ENCODE data around the gene RNF208.
"Not testable (repeated sequence)": the region's sequence is repeated elsewhere in the genome, so short reads cannot be mapped to it uniquely, and the experiment has no call there.

The RNF208 gene

DNA sequence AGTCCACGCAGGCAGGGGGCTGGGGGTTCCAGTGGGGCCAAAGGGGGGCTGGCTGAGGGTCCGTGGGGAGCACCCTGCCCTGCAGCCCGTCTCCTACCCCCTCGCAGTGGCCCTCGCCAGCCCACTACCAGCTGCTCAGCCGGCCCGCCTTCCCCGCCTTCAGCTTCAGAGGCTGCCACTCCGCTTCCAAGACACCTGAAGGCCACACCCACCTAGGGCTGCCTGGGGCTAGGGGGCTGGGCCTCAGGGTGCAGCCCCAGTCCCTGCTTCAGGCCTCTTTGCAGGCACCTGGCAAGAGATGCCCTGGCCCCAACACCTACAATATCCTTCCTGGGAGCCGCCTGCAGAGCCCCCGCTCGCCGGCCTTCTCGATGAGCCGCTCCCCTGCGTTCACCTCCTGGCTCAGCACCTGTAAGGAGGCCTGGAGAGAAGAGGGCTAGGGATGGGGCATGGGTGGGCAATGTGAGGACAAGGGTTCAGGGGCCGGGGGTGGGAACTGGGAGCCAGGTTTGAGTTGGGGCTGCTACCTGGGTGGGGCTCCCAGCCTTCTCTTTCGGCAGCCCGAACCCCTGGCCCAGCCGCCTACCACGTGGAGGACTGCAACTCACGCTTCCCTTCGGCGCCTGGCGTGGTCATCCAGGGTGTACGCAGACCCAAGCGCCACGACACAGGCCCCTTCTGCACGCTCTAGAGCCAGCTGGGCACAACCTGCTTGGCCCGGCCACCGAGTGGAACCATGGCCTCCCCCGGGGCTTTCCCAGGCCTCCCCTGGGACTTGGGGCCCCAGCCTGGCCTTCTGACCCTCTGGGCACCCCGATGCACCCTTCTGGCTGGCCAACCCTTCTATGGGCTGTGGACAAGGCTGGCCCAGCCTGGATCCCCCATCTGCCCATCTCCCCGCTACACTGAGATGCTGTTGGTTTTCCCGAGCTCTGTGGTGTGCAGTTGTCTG is 30.8 kb upstream of the RNF208 start:
- DNase-seq = no peak

- DNase-seq = no peak
These were observed 29.6 kb upstream of the RNF208 start for GRCh38 chr9:137251490-137252268.

DNA sequence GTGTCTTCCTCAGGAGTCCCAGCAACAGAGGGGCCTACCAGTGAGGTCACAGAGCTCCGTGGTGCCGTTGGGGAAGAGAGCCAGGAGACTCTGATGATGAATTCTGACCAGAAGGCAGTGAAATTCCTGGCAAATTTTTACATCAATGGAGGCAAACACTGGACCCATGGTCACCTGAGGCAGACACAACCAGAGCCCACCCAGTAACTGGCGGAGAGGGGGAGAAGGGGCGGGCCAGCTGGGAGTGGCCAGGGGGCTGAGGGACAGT is 29.1 kb upstream of the RNF208 start, which contains the start of gene STPG3:
TSS of gene STPG3 (plus strand) at position 93 of the 268 bp plus-strand sequence. CDS start at position 94, 1 bp downstream.
- DNase-seq = no peak

DNA sequence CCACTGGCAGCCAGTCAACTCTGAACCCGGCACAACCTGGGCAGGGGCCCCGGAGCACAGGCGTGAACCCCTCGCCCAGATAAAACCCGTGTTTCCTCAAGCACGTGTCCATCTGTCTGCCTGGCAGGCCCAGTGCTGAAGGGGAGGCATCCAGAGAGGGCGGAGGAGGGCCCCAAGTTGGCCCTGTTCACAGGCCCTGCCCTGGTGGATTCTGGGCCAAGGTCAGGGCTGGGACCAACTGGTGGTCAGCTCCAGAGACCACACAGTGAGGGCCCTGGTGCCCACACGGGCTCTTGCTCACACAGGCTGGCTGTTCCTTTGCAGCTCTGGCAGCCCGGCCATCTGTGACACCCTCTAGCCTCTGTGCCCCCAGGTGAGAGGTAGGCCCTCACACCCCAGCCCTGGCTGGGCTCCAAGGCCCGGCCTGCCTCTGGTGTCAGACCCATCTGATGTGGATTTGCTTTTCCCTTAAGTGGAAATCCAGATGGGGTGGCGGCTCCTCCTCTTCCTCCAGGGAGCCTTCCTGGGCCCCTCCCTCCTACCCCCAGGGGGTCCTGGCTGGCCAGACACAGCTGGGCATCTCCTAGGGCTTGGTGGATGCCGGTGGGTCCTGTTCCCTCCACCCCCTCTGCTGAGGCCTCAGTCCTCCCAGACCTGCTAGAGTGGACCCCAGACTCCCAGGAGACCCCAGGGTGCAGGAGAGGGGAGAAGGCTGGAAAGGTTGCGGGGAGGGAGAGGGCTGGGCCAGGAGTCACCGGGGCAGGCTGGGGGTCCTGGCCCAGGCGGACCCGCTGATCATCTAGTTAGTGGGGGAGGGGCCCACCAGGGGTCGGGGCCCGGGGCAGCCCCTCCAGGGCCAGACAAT is 28.5 kb upstream of the RNF208 start:
- DNase-seq = no peak

DNA sequence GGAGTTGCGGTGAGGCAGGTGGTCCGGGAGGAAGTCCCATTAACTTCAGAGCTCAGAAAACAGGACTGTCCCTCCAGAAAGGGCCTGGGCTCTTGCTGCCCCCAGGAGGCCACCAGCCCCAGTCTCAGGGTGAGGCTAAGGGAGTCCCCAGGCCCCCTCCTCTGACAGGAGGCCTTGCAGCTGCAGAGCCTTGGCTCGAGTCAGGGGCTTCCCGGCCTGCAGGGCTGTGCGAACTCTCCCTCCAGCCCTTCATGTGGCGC is 25.8 kb upstream of the RNF208 start:
- DNase-seq = no peak

- DNase-seq = no peak
These were observed 25.3 kb upstream of the RNF208 start for GRCh38 chr9:137247135-137247915.

GRCh38 chr9:137245450-137246421 is 23.7 kb upstream of the RNF208 start:
- DNase-seq = no peak

- no peak for DNase-seq
These were observed 22.7 kb upstream of the RNF208 start for GRCh38 chr9:137244486-137245449.

DNA sequence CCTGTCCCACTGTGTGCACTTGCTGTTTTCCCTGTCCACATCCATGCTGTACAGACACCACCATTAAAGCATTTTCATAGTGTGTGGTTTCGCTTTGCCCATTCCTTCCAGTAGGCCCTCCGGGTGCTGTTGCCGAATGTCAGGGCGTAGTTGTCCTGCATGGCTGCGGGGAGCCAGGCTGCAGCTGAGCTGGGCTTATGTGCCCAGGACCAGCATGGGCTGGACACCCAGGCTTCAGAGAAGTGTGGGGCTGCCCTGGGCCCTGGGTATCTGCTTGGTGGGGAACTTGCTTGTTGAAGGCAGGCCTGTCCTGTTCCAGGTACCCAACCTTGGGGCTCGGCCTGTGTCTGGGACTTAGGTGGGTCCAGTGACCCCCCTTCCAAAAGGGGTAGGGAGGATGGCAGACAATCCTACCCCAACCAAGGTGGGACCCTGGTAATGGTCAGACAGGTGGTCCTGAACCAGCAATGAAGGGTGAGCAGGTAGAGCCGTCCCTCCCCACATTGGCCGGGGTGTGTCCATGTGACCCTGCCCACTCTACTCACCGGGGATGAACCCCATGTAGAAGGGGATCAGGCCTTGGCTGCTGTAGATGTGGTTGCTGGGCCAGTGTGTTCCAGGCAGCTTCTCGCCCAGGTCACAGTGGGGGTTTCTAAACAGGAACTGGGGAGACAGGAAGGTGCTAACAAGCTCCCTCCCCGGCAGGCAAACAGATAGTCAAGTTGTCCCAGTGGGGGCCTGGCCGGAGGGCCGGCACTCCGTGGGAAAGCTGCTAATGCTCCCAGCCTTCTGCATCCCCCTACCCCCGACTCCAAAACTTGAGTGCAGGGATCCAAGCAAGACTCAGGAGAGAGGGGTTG is 21.8 kb upstream of the RNF208 start:
- no peak for DNase-seq

GRCh38 chr9:137243266-137243625 is 21.2 kb upstream of the RNF208 start:
- DNase-seq = not testable (repeated sequence)

DNA sequence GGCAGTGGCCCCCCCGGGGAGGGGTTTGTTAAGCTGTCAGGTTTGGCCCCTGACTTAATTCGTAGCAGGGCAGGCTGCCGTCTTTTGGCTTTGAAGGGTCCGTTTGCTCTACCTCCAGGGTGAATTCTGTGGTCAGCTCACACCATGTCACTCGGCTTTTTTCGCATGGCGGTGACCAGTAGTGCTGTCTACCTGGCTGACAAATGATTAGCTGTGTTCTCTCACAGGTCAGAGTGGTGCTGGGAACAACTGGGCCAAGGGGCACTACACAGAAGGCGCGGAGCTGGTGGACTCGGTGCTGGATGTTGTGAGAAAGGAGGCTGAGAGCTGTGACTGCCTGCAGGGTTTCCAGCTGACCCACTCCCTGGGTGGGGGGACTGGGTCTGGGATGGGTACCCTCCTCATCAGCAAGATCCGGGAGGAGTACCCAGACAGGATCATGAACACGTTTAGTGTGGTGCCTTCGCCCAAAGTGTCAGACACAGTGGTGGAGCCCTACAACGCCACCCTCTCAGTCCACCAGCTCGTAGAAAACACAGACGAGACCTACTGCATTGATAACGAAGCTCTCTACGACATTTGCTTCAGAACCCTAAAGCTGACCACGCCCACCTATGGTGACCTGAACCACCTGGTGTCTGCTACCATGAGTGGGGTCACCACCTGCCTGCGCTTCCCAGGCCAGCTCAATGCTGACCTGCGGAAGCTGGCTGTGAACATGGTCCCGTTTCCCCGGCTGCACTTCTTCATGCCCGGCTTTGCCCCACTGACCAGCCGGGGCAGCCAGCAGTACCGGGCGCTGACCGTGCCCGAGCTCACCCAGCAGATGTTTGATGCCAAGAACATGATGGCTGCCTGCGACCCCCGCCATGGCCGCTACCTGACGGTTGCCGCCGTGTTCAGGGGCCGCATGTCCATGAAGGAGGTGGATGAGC is 20.5 kb upstream of the RNF208 start:
- no peak for DNase-seq

- DNase-seq = peak; percentile 56 to 60
These were observed 19.6 kb upstream of the RNF208 start for GRCh38 chr9:137241490-137242268.

DNA sequence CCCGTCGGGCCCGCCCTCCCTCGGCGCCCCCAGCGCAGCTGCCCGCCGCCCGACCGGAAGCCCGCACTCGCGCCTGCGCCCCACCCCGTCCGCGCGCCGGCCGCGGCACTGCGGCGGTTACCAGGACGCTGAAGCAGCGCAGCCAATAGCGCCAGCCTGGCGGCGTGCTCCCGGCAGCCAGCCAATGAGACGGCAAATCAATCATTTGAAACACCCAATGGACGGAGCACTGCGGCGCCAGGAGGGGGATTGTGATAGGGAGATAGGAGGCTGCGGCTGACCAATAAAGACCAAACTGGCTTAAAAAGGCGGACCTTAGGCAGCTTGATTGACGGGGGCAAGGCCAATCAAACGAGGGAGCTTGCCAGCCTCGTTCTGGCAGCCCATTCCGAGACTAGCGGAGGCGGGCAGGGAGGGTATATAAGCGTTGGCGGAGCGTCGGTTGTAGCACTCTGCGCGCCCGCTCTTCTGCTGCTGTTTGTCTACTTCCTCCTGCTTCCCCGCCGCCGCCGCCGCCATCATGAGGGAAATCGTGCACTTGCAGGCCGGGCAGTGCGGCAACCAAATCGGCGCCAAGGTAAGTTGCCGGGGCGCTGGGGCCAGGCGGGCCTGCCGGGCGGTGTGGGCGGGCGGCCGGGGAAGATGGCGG is 18.9 kb upstream of the RNF208 start, which contains the start of gene TUBB4B:
TSS of gene TUBB4B (plus strand) at position 447 of the 649 bp plus-strand sequence. CDS start at position 521, 74 bp downstream.
- peak; percentile 100 for DNase-seq

DNA sequence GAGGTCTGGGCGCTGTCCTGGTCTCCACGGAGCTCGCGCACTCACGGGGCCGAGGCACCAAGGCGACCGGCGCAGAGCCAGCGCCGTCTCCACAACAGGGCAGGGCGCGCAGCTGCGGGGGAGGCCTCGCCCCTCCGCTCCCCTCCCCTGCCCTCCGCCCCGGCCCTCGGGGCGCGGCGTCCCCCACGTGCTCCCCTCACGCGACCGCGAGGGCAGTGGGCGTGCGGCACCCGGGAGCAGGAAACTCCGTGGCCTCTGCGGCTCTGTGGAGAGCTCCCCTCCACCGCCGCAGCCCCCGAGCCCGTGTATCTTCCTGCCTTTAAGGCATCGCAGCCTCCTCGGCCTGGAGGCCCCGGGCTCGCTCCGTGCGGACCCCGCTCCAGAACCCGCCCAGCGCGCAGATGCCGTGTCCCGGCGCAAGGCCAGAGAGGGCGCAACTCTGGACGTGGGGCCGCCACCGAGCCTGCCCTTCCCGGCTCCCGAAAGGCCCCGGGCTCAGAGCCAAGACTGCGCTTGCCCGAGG is 18.3 kb upstream of the RNF208 start:
- DNase-seq = peak; percentile 63 to 76

DNA sequence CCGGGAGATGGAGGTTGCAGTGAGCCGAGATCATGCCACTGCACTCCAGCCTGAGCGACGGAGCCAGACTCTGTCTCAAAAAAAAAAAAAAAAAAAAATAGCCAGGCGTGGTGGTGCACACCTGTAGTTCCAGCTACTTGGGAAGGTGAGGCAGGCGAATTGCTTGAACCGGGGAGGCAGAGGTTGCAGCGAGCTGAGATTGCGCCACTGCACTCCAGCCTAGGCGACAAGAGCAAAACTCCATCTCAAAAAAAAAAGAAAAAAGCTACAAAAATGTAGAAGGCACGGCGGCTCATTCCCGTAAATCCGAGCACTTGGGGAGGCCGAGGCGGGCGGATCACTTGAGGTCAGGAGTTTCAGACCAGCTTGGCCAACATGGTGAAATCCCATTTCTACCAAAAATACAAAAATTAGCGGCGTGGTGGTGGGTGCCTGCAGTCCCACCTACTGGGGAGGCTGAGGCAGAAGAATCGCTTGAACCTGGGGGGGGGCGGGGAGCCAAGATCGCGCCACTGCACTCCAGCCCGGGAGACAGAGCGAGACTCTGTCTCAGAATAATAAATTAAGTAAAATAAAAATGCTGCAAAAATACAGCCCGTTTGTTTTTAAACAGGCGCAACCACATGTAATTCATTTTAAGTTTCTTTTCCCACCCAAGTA is 17.6 kb upstream of the RNF208 start:
- peak in 1 of 2 donors; percentile 6 for DNase-seq

Data from CD4-positive, alpha-beta T cell treated with Interleukin-4 for 1 hour (primary cell).